Measurements from ENCODE around the gene FAM107A. TPM values are rescaled to one million over a fixed set of nuclear protein-coding genes. Genes with fewer than 3 reads are reported as not detected.

FAM107A gene
- total and polyA plus RNA-seq, 2 of the 13 experiments (the other 11 are each of a cell fraction or from before 2014, with no cell fraction given), result not detected

DNA sequence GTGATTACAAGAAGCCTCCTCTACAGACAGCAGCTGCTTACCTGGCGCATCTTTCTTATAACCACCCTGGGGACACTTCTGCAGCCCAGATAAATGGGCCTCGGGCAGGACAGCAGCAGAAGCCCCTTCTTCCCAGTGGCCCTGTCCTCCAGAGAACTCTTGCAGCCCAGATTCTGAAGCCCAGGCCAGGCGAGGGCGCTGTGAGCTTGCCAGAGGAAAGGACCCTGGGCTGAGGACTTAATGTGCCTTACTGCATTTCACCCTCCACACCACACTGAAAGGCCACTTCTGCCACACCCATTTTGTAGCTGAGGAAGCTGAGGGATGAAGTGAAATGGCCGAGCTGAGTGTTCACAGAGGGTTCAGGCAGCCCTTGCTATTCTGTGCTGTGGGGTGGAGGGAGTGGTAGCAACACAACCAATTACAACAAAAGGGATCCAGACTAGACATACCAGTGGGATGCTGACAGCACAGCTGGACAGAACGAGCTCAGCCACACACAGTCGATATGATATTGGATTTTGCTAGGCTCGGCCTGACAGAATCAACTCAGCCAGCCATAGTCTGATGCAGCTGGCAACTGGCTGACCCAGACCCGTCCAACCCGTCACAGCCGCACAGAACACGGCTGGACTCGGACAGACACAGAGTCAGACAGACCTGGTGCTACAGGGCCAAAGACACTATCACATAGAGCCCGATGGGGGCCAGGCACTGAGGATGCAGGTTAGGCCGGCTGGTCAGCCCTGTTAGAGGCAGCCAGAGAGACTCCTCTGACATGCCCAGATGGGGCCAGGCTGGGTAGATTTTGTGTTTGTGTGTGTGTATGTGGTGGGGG is 47.5 kb downstream of the FAM107A start (continued):
- no peak for TF ChIP-seq ZNF432 (CRISPR knock-in tag; IDR thresholded peaks at IDR 0.05; ENCODE audit: borderline replicate concordance)
- TF ChIP-seq NR3C1 (CRISPR knock-in tag; IDR thresholded peaks at IDR 0.05), result no peak
- no peak for TF ChIP-seq ZMYM2 (CRISPR knock-in tag; IDR thresholded peaks at IDR 0.05)
- no peak for TF ChIP-seq ZMYM3 (CRISPR knock-in tag; IDR thresholded peaks at IDR 0.05)
- no peak for TF ChIP-seq POLR2AphosphoS5 (IDR thresholded peaks at IDR 0.05; ENCODE audit: low read depth, low read length)
- no peak for TF ChIP-seq ZGPAT (CRISPR knock-in tag; IDR thresholded peaks at IDR 0.05)
- no peak for TF ChIP-seq ZNF782 (CRISPR knock-in tag; IDR thresholded peaks at IDR 0.05; ENCODE audit: borderline replicate concordance)
- TF ChIP-seq ZNF792 (CRISPR knock-in tag; IDR thresholded peaks at IDR 0.05), result no peak
- TF ChIP-seq ARNTL (CRISPR knock-in tag; IDR thresholded peaks at IDR 0.05), result no peak
- TF ChIP-seq, protein P1, sequence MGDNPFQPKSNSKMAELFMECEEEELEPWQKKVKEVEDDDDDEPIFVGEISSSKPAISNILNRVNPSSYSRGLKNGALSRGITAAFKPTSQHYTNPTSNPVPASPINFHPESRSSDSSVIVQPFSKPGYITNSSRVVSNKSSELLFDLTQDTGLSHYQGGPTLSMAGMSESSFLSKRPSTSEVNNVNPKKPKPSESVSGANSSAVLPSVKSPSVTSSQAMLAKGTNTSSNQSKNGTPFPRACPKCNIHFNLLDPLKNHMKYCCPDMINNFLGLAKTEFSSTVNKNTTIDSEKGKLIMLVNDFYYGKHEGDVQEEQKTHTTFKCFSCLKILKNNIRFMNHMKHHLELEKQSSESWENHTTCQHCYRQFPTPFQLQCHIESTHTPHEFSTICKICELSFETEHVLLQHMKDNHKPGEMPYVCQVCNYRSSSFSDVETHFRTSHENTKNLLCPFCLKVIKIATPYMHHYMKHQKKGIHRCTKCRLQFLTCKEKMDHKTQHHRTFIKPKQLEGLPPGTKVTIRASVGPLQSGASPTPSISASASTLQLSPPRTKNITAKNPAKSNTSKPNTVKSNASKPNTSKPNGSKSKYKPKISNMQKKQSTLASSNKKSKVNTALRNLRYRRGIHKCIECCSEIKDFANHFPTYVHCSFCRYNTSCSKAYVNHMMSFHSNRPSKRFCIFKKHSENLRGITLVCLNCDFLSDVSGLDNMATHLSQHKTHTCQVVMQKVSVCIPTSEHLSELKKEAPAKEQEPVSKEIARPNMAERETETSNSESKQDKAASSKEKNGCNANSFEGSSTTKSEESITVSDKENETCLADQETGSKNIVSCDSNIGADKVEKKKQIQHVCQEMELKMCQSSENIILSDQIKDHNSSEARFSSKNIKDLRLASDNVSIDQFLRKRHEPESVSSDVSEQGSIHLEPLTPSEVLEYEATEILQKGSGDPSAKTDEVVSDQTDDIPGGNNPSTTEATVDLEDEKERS (CRISPR knock-in tag; IDR thresholded peaks at IDR 0.05), result no peak
- TF ChIP-seq IKZF4 (CRISPR knock-in tag; IDR thresholded peaks at IDR 0.05; ENCODE audit: borderline replicate concordance, low read depth, not compliant biosample characterization), result no peak
- TF ChIP-seq FOXJ3 (CRISPR knock-in tag; IDR thresholded peaks at IDR 0.05; ENCODE audit: borderline replicate concordance), result no peak
- TF ChIP-seq CBX5 (CRISPR knock-in tag; IDR thresholded peaks at IDR 0.05; ENCODE audit: borderline replicate concordance), result no peak
- TF ChIP-seq RFX3 (CRISPR knock-in tag; IDR thresholded peaks at IDR 0.05), result no peak
- peak; percentile 74 for TF ChIP-seq CTCF (CRISPR knock-in tag; IDR thresholded peaks at IDR 0.05)
- TF ChIP-seq SUZ12 (IDR thresholded peaks at IDR 0.05; ENCODE audit: low read depth, low read length), result no peak
- TF ChIP-seq MLX (CRISPR knock-in tag; IDR thresholded peaks at IDR 0.05), result no peak
- no peak for TF ChIP-seq ZNF772 (CRISPR knock-in tag; IDR thresholded peaks at IDR 0.05)
- TF ChIP-seq SMC3 (IDR thresholded peaks at IDR 0.05; ENCODE audit: low read length), result 0 out of 2 replicates have a peak, but pooled peaks have one; percentile 28
- TF ChIP-seq MXD3 (CRISPR knock-in tag; IDR thresholded peaks at IDR 0.05), result no peak
- TF ChIP-seq KDM3A (CRISPR knock-in tag; IDR thresholded peaks at IDR 0.05; ENCODE audit: low read depth), result no peak
- no peak for TF ChIP-seq ZNF24 (IDR thresholded peaks at IDR 0.05)
- no peak for TF ChIP-seq ZSCAN30 (CRISPR knock-in tag; IDR thresholded peaks at IDR 0.05)
- no peak for TF ChIP-seq ZNF30 (CRISPR knock-in tag; IDR thresholded peaks at IDR 0.05)
- no peak for TF ChIP-seq AKAP8 (CRISPR knock-in tag; IDR thresholded peaks at IDR 0.05)

Data from HepG2 (cell line).